Body of pancreas (tissue), 4 donors: ENCODE data around the gene PTPRN2.

Experiments used
- POLR2A ChIP-seq, 3 donors: fragments of 450-650 bp; IDR thresholded peaks; one replicate each; pipeline ENCODE4 v1.6.1; 2016; ENCODE audit warnings: antibody characterized with exemption in 3 of 3, mild to moderate bottlenecking in 2 of 3
- TF ChIP-seq, protein P1 (sequence below), 7 experiments: fragments of 450-650 bp in 4 of 7; fragments of 200-600 bp in 3 of 7; sonication (generic) in 3 of 7; IDR thresholded peaks; one replicate each; pipeline ENCODE4 v1.5.1; 2016 to 2019; ENCODE audit warnings: antibody characterized with exemption in 7 of 7

DNA sequence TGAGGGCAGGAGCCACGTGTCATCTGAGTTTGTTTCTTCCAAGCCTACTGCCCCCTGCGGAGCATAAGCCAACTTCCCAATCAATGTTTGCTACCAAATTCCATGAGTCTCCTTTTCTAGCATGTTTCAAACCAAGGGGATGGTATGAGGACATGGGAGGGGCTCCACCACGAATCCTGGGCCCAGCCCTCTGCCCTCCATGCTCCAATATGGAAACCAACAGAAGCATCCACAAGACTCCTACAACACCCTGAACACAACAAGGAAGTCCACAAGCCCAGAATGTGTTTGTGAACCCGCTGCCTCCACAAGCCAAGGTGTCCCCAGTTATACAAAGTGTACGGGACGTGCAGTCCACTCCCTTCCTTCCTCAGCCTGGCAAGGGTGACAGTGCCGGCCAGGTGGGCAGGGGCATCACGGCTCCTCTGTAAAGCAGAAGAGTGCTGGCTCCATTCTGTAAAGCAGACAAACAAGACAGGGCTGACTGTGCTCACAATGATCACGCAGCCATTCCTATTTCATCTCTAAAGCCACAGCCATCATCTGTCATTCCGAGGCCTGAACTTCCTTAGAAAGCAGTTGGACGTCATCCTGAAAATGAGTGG, 466.1 kb downstream of the PTPRN2 start:
- TF ChIP-seq, protein P1, sequence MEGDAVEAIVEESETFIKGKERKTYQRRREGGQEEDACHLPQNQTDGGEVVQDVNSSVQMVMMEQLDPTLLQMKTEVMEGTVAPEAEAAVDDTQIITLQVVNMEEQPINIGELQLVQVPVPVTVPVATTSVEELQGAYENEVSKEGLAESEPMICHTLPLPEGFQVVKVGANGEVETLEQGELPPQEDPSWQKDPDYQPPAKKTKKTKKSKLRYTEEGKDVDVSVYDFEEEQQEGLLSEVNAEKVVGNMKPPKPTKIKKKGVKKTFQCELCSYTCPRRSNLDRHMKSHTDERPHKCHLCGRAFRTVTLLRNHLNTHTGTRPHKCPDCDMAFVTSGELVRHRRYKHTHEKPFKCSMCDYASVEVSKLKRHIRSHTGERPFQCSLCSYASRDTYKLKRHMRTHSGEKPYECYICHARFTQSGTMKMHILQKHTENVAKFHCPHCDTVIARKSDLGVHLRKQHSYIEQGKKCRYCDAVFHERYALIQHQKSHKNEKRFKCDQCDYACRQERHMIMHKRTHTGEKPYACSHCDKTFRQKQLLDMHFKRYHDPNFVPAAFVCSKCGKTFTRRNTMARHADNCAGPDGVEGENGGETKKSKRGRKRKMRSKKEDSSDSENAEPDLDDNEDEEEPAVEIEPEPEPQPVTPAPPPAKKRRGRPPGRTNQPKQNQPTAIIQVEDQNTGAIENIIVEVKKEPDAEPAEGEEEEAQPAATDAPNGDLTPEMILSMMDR (IDR thresholded peaks at IDR 0.05) = no peak
- TF ChIP-seq POLR2A (IDR thresholded peaks at IDR 0.05) = no peak
